ENCODE results near the gene OTOF.
A peak's percentile ranks its signal among the peaks of the same experiment; 100 is the strongest.
"Not testable (repeated sequence)": the region's sequence is repeated elsewhere in the genome, so short reads cannot be mapped to it uniquely, and the experiment has no call there.

OTOF gene

DNA sequence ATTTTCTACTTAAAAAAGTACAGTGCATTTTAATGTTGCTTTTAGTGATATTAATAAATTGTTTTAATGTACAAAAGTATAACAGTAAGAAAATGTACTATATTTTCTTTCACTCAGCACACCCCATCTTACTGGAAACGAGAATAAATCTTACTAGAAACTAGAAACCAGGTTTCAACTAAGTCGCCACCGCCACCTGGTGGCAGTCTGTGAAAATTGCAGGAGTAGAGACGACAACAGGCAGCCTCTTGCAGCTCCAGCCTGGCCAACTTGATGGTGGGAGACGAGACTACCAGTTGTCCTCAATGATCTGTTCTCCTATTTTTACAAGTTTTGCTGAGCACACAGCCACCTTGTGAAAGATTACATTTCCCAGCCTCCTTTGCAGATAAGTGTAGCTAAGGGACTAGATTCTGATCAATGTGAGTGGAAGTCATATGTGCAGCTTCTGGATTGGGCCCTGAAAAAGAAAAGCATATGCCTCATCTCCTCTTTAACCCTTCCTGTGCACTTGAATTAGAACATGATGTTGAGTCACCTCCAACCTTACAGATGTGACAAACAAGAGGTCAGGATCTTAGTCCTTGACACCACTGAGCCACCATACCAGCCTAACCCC, 8.7 kb downstream of the OTOF start:
- no peak for DNase-seq (ENCODE audit: low read depth, low spot score)
- H3K27ac ChIP-seq: no peak overlapping the region

GRCh38 chr2:26468544-26468943, 9.4 kb downstream of the OTOF start:
- DNase-seq (ENCODE audit: low read depth, low spot score); H3K27ac ChIP-seq: not testable (repeated sequence)

DNA sequence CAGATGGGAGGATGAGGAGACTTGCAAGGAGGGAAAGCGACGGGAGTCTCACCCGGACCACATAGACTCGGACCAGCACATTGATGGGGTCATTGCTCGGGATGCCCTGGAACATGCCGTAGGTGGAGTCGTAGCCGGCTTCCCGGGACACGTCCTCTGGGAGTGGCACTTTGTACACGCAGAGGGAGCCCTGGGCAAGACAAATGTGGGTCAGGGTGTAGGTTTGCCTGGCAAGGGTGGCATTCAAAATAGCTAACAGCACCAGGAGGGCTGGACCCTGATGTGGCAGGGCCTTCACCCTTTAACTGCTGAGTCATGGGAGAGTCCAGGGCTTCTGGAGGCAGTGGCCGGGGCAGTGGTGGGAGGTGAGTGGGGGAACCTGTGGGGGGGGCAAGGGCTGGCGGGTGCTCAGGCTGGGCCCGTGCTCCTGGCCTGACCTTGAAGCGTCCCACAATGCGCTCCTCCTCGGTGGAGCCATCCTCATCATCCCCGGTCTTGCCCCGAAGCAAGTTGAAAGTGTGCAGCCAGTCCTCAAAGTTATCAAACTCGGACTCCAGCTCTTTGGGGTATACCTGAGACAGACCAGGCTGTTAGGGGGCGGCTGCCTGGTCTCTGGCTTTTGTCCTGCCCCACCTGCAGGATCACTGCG, 11.1 kb downstream of the OTOF start:
- no peak for DNase-seq (ENCODE audit: low read depth, low spot score)
- no peak overlapping the region for H3K27ac ChIP-seq

DNA sequence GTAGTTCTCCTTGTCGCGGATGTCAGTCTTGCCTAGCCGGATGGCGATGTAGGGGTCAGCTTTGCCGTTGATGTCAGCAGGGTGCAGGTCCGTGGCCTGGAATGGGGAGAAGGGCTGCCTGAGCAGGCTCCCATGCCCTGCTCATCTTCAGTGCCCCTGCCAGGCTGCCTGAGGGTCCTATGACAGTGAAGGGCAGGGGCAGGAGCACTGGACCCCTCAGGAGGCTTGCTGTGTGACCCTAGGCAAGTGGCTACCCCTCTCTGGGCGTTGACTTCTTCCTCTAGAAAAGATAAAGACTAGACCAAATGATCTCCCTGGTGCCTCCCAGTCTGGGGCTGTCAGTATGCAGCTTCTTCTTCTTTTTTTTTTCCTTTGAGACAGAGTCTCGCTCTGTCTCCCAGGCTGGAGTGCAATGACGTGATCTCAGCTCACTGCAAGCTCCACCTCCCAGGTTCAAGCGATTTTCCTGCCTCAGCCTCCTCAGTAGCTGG, 11.9 kb downstream of the OTOF start:
- no peak overlapping the region for H3K27ac ChIP-seq
- DNase-seq (ENCODE audit: low read depth, low spot score): no peak

GRCh38 chr2:26465266-26465925, 12.5 kb downstream of the OTOF start:
- no peak overlapping the region for H3K27ac ChIP-seq
- DNase-seq (ENCODE audit: low read depth, low spot score): no peak

- H3K27ac ChIP-seq: no peak overlapping the region
These were observed 13.3 kb downstream of the OTOF start for GRCh38 chr2:26464390-26465265.

GRCh38 chr2:26463244-26464192, 14.4 kb downstream of the OTOF start:
- H3K27ac ChIP-seq: no peak overlapping the region
- no peak for DNase-seq (ENCODE audit: low read depth, low spot score)

More at GRCh38 chr2:26464390-26465265, 13.3 kb downstream of the OTOF start:
- no peak for DNase-seq (ENCODE audit: low read depth, low spot score)

- no peak overlapping the region for H3K27ac ChIP-seq
- DNase-seq (ENCODE audit: low read depth, low spot score): peak; percentile 8
These were observed 15.2 kb downstream of the OTOF start for GRCh38 chr2:26462511-26463243.

DNA sequence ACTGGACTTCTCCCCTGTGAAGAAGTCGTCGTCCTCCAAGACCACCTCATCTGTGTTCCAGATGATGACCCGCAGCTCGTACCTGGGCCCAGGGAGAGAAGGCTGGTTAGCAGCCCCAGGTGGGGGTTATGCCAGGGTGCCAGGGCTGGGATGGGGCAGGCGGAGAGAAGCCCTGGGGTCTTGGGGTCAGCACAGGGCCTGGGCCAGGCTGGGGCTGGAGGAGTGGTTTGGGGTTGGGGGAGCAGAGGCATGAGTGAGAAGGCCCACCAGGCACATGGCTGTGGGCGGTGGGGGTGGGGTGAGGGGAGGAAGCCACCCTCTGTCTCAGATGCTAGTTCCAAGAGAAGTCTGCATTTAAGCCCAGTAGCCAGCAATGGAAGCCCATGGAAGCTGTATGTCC, 15.8 kb downstream of the OTOF start:
- DNase-seq (ENCODE audit: low read depth, low spot score): no peak
- no peak overlapping the region for H3K27ac ChIP-seq

DNA sequence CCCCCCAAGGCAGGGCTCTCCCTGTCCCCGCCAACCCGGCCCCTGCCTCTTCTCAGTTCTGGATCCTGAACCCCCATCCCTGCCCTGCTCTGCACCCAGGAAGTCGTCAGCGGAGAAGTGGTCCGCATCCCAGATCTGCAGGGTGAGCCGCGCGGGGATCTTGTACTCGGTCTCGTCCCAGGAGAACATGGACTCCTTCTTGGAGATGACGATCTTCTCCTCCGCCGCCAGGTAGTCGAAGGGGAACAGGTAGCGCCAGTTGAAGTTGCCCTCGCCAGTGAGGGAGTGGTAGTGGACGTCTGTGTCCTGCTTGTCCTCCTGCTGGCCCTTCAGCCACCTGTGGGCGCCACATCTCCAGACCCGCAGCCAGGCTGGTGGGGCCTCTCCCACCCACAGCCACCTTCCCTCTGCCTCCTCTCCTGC, 16.3 kb downstream of the OTOF start:
- DNase-seq (ENCODE audit: low read depth, low spot score): no peak
- H3K27ac ChIP-seq: no peak overlapping the region

DNA sequence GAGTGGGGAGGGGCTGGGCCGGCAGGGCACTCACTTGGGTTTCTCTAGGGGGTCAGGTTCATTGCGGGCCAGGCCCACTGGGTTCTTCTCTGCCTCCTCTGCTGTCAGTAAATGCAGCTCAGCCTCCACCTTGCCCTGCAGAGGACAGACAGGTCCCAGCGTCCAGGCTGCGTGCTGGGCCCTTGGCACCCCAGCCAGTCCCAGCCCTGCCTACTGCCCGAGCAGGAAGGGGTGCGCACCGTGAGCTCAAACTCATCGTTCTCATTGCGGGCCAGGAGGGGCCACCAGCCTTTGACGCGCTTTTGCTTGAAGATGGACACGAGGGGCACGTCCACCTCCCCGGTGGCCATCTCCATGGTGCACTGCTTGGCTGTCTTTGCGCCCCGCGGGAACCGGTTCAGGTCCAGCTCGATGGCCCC, 17.3 kb downstream of the OTOF start:
- DNase-seq (ENCODE audit: low read depth, low spot score): no peak
- no peak overlapping the region for H3K27ac ChIP-seq

DNA sequence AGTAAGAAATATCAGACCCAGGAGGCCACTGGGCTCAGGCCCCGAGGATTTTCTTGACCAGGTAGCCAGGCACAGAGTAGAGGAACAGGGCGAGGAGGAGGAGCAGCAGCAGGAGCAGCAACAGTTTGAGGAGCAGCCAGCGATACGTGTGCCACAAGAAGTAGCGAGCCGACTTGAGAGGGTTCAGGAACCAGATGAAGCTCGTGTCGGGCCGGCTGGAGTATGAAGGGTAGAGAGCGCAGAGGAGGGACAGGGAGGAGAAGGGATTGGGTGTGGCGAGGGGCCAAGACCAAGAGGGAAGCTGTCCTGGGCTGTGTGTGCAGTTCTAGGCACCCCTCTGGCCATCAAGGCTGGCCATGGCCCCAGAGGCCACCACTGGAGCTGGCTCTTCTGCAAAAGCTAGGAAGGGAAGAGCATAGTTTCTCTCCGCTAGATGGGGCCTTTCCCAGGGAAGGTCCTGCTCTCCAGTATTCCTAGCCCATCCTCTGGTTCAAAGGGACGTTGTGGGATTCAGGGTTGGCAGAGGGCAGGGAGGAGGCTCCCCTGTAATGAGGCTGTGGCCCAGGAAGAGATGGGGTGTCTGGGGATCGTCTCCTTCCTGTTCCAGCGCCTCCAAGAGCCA, 17.8 kb downstream of the OTOF start:
- no peak overlapping the region for H3K27ac ChIP-seq
- DNase-seq (ENCODE audit: low read depth, low spot score): no peak

GRCh38 chr2:26458365-26459042, 19.4 kb downstream of the OTOF start:
- H3K27ac ChIP-seq: no peak overlapping the region
- no peak for DNase-seq (ENCODE audit: low read depth, low spot score)

GRCh38 chr2:26457695-26458364, 20.1 kb downstream of the OTOF start:
- DNase-seq (ENCODE audit: low read depth, low spot score): no peak
- H3K27ac ChIP-seq: no peak overlapping the region

- H3K27ac ChIP-seq: no peak overlapping the region
- no peak for DNase-seq (ENCODE audit: low read depth, low spot score)
These were observed 20.7 kb downstream of the OTOF start for GRCh38 chr2:26457251-26457666.

GRCh38 chr2:26456440-26457250, 21.3 kb downstream of the OTOF start:
- no peak overlapping the region for H3K27ac ChIP-seq
- no peak for DNase-seq (ENCODE audit: low read depth, low spot score)
